ENCODE measurements around the gene RTP2.

- no peak for TF ChIP-seq CTCF (conservative IDR thresholded peaks at IDR 0.05; ENCODE audit: low read depth in 2 of 2)
- TF ChIP-seq EZH2phosphoT487 (IDR thresholded peaks at IDR 0.05; ENCODE audit: unreplicated experiment): no peak
- no peak for TF ChIP-seq POLR2AphosphoS5 (IDR thresholded peaks at IDR 0.05; ENCODE audit: low read depth)
- TF ChIP-seq CREB1 (CRISPR knock-in tag; IDR thresholded peaks at IDR 0.05; ENCODE audit: low read depth): no peak
- TF ChIP-seq REST (IDR thresholded peaks at IDR 0.05; ENCODE audit: unreplicated experiment): no peak
- no peak for TF ChIP-seq EZH2 (IDR thresholded peaks at IDR 0.05; ENCODE audit: low read depth, unreplicated experiment)
- no peak for TF ChIP-seq JUNB (IDR thresholded peaks at IDR 0.05; ENCODE audit: unreplicated experiment)
- no peak for TF ChIP-seq NANOG (IDR thresholded peaks at IDR 0.05; ENCODE audit: borderline replicate concordance)
- no peak for TF ChIP-seq ZNF331 (CRISPR knock-in tag; IDR thresholded peaks at IDR 0.05; ENCODE audit: low read depth)
- TF ChIP-seq, protein P1, sequence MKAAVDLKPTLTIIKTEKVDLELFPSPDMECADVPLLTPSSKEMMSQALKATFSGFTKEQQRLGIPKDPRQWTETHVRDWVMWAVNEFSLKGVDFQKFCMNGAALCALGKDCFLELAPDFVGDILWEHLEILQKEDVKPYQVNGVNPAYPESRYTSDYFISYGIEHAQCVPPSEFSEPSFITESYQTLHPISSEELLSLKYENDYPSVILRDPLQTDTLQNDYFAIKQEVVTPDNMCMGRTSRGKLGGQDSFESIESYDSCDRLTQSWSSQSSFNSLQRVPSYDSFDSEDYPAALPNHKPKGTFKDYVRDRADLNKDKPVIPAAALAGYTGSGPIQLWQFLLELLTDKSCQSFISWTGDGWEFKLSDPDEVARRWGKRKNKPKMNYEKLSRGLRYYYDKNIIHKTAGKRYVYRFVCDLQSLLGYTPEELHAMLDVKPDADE (IDR thresholded peaks at IDR 0.05): no peak
- TF ChIP-seq ZNF114 (CRISPR knock-in tag; IDR thresholded peaks at IDR 0.05): no peak
- no peak for TF ChIP-seq STAT1 (IDR thresholded peaks at IDR 0.05; ENCODE audit: unreplicated experiment)
- no peak for TF ChIP-seq ZNF462 (CRISPR knock-in tag; IDR thresholded peaks at IDR 0.05)
These were observed 25.9 kb upstream of the RTP2 start for GRCh38 chr3:187728248-187728647.

All from GM23338 (cell line).